Uterus (tissue), 4 donors: ENCODE results near the gene MSH3. TPM values are rescaled to one million over a fixed set of nuclear protein-coding genes. Genes with fewer than 3 reads are reported as not detected.

Source experiments
- DNase-seq, 2 donors: peaks; one replicate each; pipeline ENCODE4 v3.0.0-alpha.2; 2019 to 2020
- H3K27ac ChIP-seq, 2 donors: fragments of 200-600 bp; sonication (generic); 1 replicate in 1 of 2; 2 replicates in 1 of 2; pipeline ENCODE4 v1.5.1; 2016 to 2018
- H3K27me3 ChIP-seq, 2 donors: fragments of 200-600 bp; sonication (generic); one replicate each; pipeline ENCODE4 v1.5.1; 2018 to 2019; ENCODE audit warnings: control low read depth in 1 of 2
- H3K36me3 ChIP-seq, 2 donors: fragments of 200-600 bp; sonication (generic); one replicate each; pipeline ENCODE4 v1.5.1; 2019; ENCODE audit warnings: control low read depth in 1 of 2
- H3K4me1 ChIP-seq, 2 donors: fragments of 200-600 bp; sonication (generic); one replicate each; pipeline ENCODE4 v1.5.1; 2018 to 2019; ENCODE audit warnings: control low read depth in 1 of 2
- H3K4me3 ChIP-seq, 2 donors: fragments of 200-600 bp; sonication (generic); 1 replicate in 1 of 2; 2 replicates in 1 of 2; pipeline ENCODE4 v1.5.1; 2018 to 2019; ENCODE audit warnings: mild to moderate bottlenecking in 1 of 2
- H3K9me3 ChIP-seq, 2 donors: fragments of 200-600 bp; sonication (generic); one replicate each; pipeline ENCODE4 v1.5.1; 2019; ENCODE audit warnings: control low read depth in 1 of 2
- CTCF ChIP-seq, 4 experiments: fragments of 200-600 bp in 2 of 4; fragments of 450-650 bp in 2 of 4; sonication (generic) in 2 of 4; IDR thresholded peaks; one replicate each; pipeline ENCODE4 v1.5.1; 2016 to 2019; ENCODE audit warnings: antibody characterized with exemption in 4 of 4, mild to moderate bottlenecking in 2 of 4, moderate library complexity in 1 of 4
- POLR2A ChIP-seq, 2 donors: fragments of 450-650 bp; IDR thresholded peaks; one replicate each; pipeline ENCODE4 v1.6.1; 2016; ENCODE audit warnings: antibody characterized with exemption in 2 of 2, mild to moderate bottlenecking in 1 of 2, moderate library complexity in 1 of 2
- intact Hi-C: fragments of 100-400 bp; cut with DNase I; formaldehyde crosslinking; loops from one replicate; pipeline ENCODE4 v1.15.1; 2023; ENCODE audit warnings: low total_unique reads
- total RNA-seq, 4 donors: library from RNA; depleted of rRNA in 3 of 4; stranded (reverse); fragments of >200 nt in 3 of 4; gene quantifications; one replicate each; pipeline versions ENCODE4 v1.1.0 to v1.2.4, GENCODE V29; 2014 to 2023
- donor health status: DM: yes; HTN: yes; CAD: no.

MSH3 gene
- total RNA-seq, 4 donors from 2014 or later, result 6.4 to 34.3 (median 16.3) TPM

GRCh38 chr5:80755626-80756025 is 101.2 kb downstream of the MSH3 start:
- Histone ChIP-seq H3K4me3 (no peak overlapping the region), H3K36me3 (no peaks in the 10 kb centered on the region), H3K9me3 (no peaks in the 10 kb centered on the region), H3K27ac (no peak overlapping the region), H3K4me1 (no peaks in the 10 kb centered on the region), H3K27me3 (no peaks in the 10 kb centered on the region)
- TF ChIP-seq CTCF (IDR thresholded peaks at IDR 0.05) (no peak), POLR2A (IDR thresholded peaks at IDR 0.05) (no peak)
- DNase-seq, result no peak
- intact Hi-C loops, result no loop called here

GRCh38 chr5:80756292-80756691 is 101.8 kb downstream of the MSH3 start:
- no peaks in the 10 kb centered on the region for H3K9me3 ChIP-seq
- H3K4me1 ChIP-seq, result no peaks in the 10 kb centered on the region
- H3K27ac ChIP-seq, result no peak overlapping the region
- intact Hi-C loops, result no loop called here
- H3K4me3 ChIP-seq, result no peak overlapping the region
- TF ChIP-seq POLR2A (IDR thresholded peaks at IDR 0.05) (no peak), CTCF (IDR thresholded peaks at IDR 0.05) (no peak)
- no peaks in the 10 kb centered on the region for H3K36me3 ChIP-seq
- DNase-seq, result no peak
- no peaks in the 10 kb centered on the region for H3K27me3 ChIP-seq

GRCh38 chr5:80757290-80757689 is 102.8 kb downstream of the MSH3 start:
- Histone ChIP-seq H3K4me1 (no peaks in the 10 kb centered on the region), H3K27me3 (no peaks in the 10 kb centered on the region), H3K4me3 (no peak overlapping the region), H3K9me3 (no peaks in the 10 kb centered on the region), H3K27ac (no peak overlapping the region), H3K36me3 (no peaks in the 10 kb centered on the region)
- intact Hi-C loops, result no loop called here
- TF ChIP-seq CTCF (IDR thresholded peaks at IDR 0.05) (no peak), POLR2A (IDR thresholded peaks at IDR 0.05) (no peak)
- no peak for DNase-seq

- Histone ChIP-seq H3K4me3 (no peak overlapping the region), H3K9me3 (no peaks in the 10 kb centered on the region), H3K27me3 (no peaks in the 10 kb centered on the region), H3K36me3 (no peaks in the 10 kb centered on the region), H3K27ac (no peak overlapping the region), H3K4me1 (no peaks in the 10 kb centered on the region)
- TF ChIP-seq POLR2A (IDR thresholded peaks at IDR 0.05), result no peak
- TF ChIP-seq CTCF (IDR thresholded peaks at IDR 0.05), result no peak
- intact Hi-C loops, result no loop called here
- DNase-seq, result no peak
Measured at GRCh38 chr5:80759866-80760577, 105.6 kb downstream of the MSH3 start.

GRCh38 chr5:80760680-80761079 is 106.2 kb downstream of the MSH3 start:
- TF ChIP-seq CTCF (IDR thresholded peaks at IDR 0.05), result no peak
- TF ChIP-seq POLR2A (IDR thresholded peaks at IDR 0.05), result no peak
- intact Hi-C loops, result no loop called here
- no peak for DNase-seq

More at GRCh38 chr5:80760680-80761079, 106.2 kb downstream of the MSH3 start:
- H3K4me3 ChIP-seq, result no peak overlapping the region
- no peaks in the 10 kb centered on the region for H3K9me3 ChIP-seq
- H3K27ac ChIP-seq, result no peak overlapping the region
- no peaks in the 10 kb centered on the region for H3K27me3 ChIP-seq
- no peaks in the 10 kb centered on the region for H3K4me1 ChIP-seq
- no peaks in the 10 kb centered on the region for H3K36me3 ChIP-seq
